ENCODE data around the gene IFI16. TPM values are rescaled to one million over a fixed set of nuclear protein-coding genes. Genes with fewer than 3 reads are reported as not detected.

The IFI16 gene
- total and polyA plus RNA-seq, 2 donors (not counting 3 experiments of a cell fraction or from before 2014, with no cell fraction given): 52.8 to 183 TPM

GRCh38 chr1:159056069-159056698 is 46.5 kb downstream of the IFI16 start:
- CTCF ChIA-PET: interaction anchor here (1.2 kb wide), 1 partner anchor 15 kb away, joined by 3 read pairs; no protein-coding TSS in a partner anchor
- Histone ChIP-seq H3K9ac (replicated peaks; ENCODE audit: extremely low read depth, insufficient read depth, low read length) (no peak overlapping the region), H3K4me3 (replicated peaks in 1 of 3; ENCODE audit: insufficient read depth in 1 of 3, low read depth in 1 of 3, low read length in 3 of 3) (no peak overlapping the region), H3K27me3 (ENCODE audit: control insufficient read depth in 2 of 2, insufficient read depth in 2 of 2, low read length in 2 of 2) (no peaks in the 10 kb centered on the region), H2AFZ (ENCODE audit: low read depth, low read length) (no peak overlapping the region), H3K27ac (ENCODE audit: insufficient read depth, low read depth, low read length) (no peak overlapping the region), H4K20me1 (replicated peaks; ENCODE audit: control insufficient read depth, extremely low read depth, insufficient read depth, low read length) (no peaks in the 10 kb centered on the region), H3K4me1 (ENCODE audit: control insufficient read depth, extremely low read depth, insufficient read depth, low read length) (peaks cover 7% of the 10 kb centered on the region), H3K9me3 (replicated peaks; ENCODE audit: control insufficient read depth, insufficient read depth, low read length) (no peaks in the 10 kb centered on the region), H3K79me2 (ENCODE audit: control insufficient read depth, insufficient read depth, low read length) (no peaks in the 10 kb centered on the region), H3K36me3 (ENCODE audit: control insufficient read depth in 2 of 2, extremely low read depth in 1 of 2, insufficient read depth in 2 of 2, low read length in 2 of 2) (peaks cover 22 to 37% of the 10 kb centered on the region in 2 experiments), H3K4me2 (ENCODE audit: insufficient read depth, low read length) (no peak overlapping the region), H3K9me1 (replicated peaks; ENCODE audit: control insufficient read depth, extremely low read depth, insufficient read depth, low read length) (no peaks in the 10 kb centered on the region)
- TF ChIP-seq FOS (IDR thresholded peaks at IDR 0.05; ENCODE audit: borderline replicate concordance, insufficient read depth, low read length) (no peak), POLR2A (IDR thresholded peaks at IDR 0.05; ENCODE audit: low read depth, low read length) (no peak), GATA2 (IDR thresholded peaks at IDR 0.05; ENCODE audit: insufficient read depth, insufficient read length, low read depth, low read length) (no peak), CTCF (IDR thresholded peaks at IDR 0.05; ENCODE audit: extremely low read depth in 1 of 2, insufficient read depth in 1 of 2, low read depth in 1 of 2, low read length in 2 of 2) (peak in 1 of 2 donors; percentile 12), POLR2AphosphoS5 (IDR thresholded peaks at IDR 0.05; ENCODE audit: insufficient read depth, low read depth, low read length) (no peak), JUN (IDR thresholded peaks at IDR 0.05; ENCODE audit: borderline replicate concordance, insufficient read depth, insufficient read length, low read depth) (no peak), MYC (IDR thresholded peaks at IDR 0.05; ENCODE audit: low read depth, low read length) (no peak), EZH2 (IDR thresholded peaks at IDR 0.05; ENCODE audit: borderline replicate concordance, low read depth, low read length, severe bottlenecking) (no peak)
- FAIRE-seq: no peak
- dilution Hi-C loops (cut with MboI; ENCODE audit: extremely low pct_ligation_motif_present, low sequenced_read_pairs) (no loop called here), intact Hi-C loops (cut with micrococcal nuclease) (no loop called here)
- POLR2A ChIA-PET: no interaction called here
- DNase-seq (ENCODE audit: low read depth, low spot score): no peak
- no TSS peak for BruUV-seq (replicated peaks)

Measured in endothelial cell of umbilical vein (primary cell).